OCI-LY1 (cell line): ENCODE measurements around the gene SCAP.

Source experiments
- H2AFZ ChIP-seq: fragments of 200-600 bp; sonication (generic), shearing (Covaris generic); 2 replicates; pipeline ENCODE4 v1.6.0; 2014; ENCODE audit warnings: antibody characterized with exemption, mild to moderate bottlenecking, low read length
- H3F3A ChIP-seq: fragments of 200-600 bp; sonication (generic), shearing (Covaris generic); 2 replicates; pipeline ENCODE4 v1.6.0; 2014; ENCODE audit warnings: mild to moderate bottlenecking, antibody characterized with exemption, low read length, moderate library complexity; ENCODE audit not compliant: insufficient read depth
- H3K27ac ChIP-seq: fragments of 200-600 bp; sonication (generic); 2 replicates; pipeline ENCODE4 v1.5.1; 2014; ENCODE audit warnings: low read length, mixed run types, mild to moderate bottlenecking, low read depth; ENCODE audit not compliant: poor library complexity, severe bottlenecking
- H3K27me3 ChIP-seq: fragments of 200-600 bp; sonication (generic); 2 replicates; pipeline ENCODE4 v1.6.0; 2014; ENCODE audit warnings: antibody characterized with exemption, mild to moderate bottlenecking, low read length, moderate library complexity; ENCODE audit not compliant: insufficient read depth
- H3K36me3 ChIP-seq: fragments of 200-600 bp; sonication (generic); 2 replicates; pipeline ENCODE4 v1.6.1; 2014; ENCODE audit warnings: mild to moderate bottlenecking, antibody characterized with exemption, low read length, moderate library complexity, mixed read lengths; ENCODE audit not compliant: insufficient read depth
- H3K4me1 ChIP-seq: fragments of 200-600 bp; sonication (generic); 2 replicates; pipeline ENCODE4 v1.5.1; 2014; ENCODE audit warnings: mild to moderate bottlenecking, low read length, moderate library complexity; ENCODE audit not compliant: insufficient read depth, severe bottlenecking
- H3K4me2 ChIP-seq: fragments of 200-600 bp; sonication (generic), shearing (Covaris generic); 2 replicates; pipeline ENCODE4 v1.6.1; 2014; ENCODE audit warnings: low read length
- H3K4me3 ChIP-seq: fragments of 200-600 bp; sonication (generic); 2 replicates; pipeline ENCODE4 v1.5.1; 2014; ENCODE audit warnings: low read length, low read depth, mild to moderate bottlenecking, mixed read lengths; ENCODE audit not compliant: poor library complexity, severe bottlenecking
- H3K79me2 ChIP-seq: fragments of 200-600 bp; shearing (Covaris generic); 2 replicates; pipeline ENCODE4 v1.6.1; 2016; ENCODE audit warnings: mixed run types, low read length, mixed read lengths; ENCODE audit not compliant: insufficient read depth
- H3K9ac ChIP-seq: fragments of 200-600 bp; sonication (generic), shearing (Covaris generic); 2 replicates; pipeline ENCODE4 v1.6.1; 2014; ENCODE audit warnings: mild to moderate bottlenecking, low read length, mixed read lengths
- H3K9me2 ChIP-seq: fragments of 200-600 bp; sonication (generic), shearing (Covaris generic); 2 replicates; pipeline ENCODE4 v1.6.1; 2014; ENCODE audit warnings: low read depth, mild to moderate bottlenecking, low read length, mixed read lengths
- H3K9me3 ChIP-seq: fragments of 200-600 bp; shearing (Covaris generic); 2 replicates; pipeline ENCODE4 v1.6.1; 2014; ENCODE audit warnings: low read length, mixed read lengths
- H4K20me1 ChIP-seq: fragments of 200-600 bp; sonication (generic), shearing (Covaris generic); 2 replicates; pipeline ENCODE4 v1.6.0; 2016; ENCODE audit warnings: mild to moderate bottlenecking, low read length; ENCODE audit not compliant: insufficient read depth
- CTCF ChIP-seq: fragments of 200-600 bp; sonication (generic), shearing (Covaris generic); IDR thresholded peaks from 2 replicates; pipeline ENCODE4 v1.5.1; 2017; ENCODE audit warnings: mild to moderate bottlenecking, antibody characterized with exemption, low read length, moderate library complexity, mixed read lengths
- EZH2 ChIP-seq: fragments of 200-600 bp; sonication (generic), shearing (Covaris generic); IDR thresholded peaks from 2 replicates; pipeline ENCODE4 v1.8.0; 2017; ENCODE audit warnings: borderline replicate concordance, mixed run types, mild to moderate bottlenecking, antibody characterized with exemption, low read length, moderate library complexity, mixed read lengths

SCAP gene

GRCh38 chr3:47409284-47409683, 66.5 kb downstream of the SCAP start:
- H3K27ac ChIP-seq: no peak overlapping the region
- H3F3A ChIP-seq: no peaks in the 10 kb centered on the region
- no peaks in the 10 kb centered on the region for H3K79me2 ChIP-seq
- TF ChIP-seq CTCF (no peak), EZH2 (no peak)
- no peak overlapping the region for H3K4me3 ChIP-seq
- no peaks in the 10 kb centered on the region for H3K4me1 ChIP-seq
- H3K9me2 ChIP-seq: no peaks in the 10 kb centered on the region
- H2AFZ ChIP-seq: no peak overlapping the region
- no peaks in the 10 kb centered on the region for H3K27me3 ChIP-seq
- H4K20me1 ChIP-seq: no peaks in the 10 kb centered on the region
- H3K9ac ChIP-seq: no peak overlapping the region
- H3K36me3 ChIP-seq: peaks cover 73% of the 10 kb centered on the region
- H3K9me3 ChIP-seq: no peaks in the 10 kb centered on the region
- no peak overlapping the region for H3K4me2 ChIP-seq

- no peak overlapping the region for H3K27ac ChIP-seq
- no peaks in the 10 kb centered on the region for H3F3A ChIP-seq
- no peaks in the 10 kb centered on the region for H3K9me2 ChIP-seq
- no peak overlapping the region for H3K4me2 ChIP-seq
- H3K9ac ChIP-seq: no peak overlapping the region
- TF ChIP-seq EZH2 (no peak), CTCF (no peak)
- H4K20me1 ChIP-seq: no peaks in the 10 kb centered on the region
- H3K79me2 ChIP-seq: no peaks in the 10 kb centered on the region
- no peak overlapping the region for H2AFZ ChIP-seq
- H3K36me3 ChIP-seq: peaks cover 70% of the 10 kb centered on the region
- no peaks in the 10 kb centered on the region for H3K9me3 ChIP-seq
- H3K4me3 ChIP-seq: no peak overlapping the region
- no peaks in the 10 kb centered on the region for H3K4me1 ChIP-seq
- H3K27me3 ChIP-seq: no peaks in the 10 kb centered on the region
These were observed 66.9 kb downstream of the SCAP start for GRCh38 chr3:47408839-47409229.

- Histone ChIP-seq H2AFZ (no peak overlapping the region), H3F3A (no peaks in the 10 kb centered on the region), H3K4me3 (no peak overlapping the region), H3K27ac (no peak overlapping the region), H3K79me2 (no peaks in the 10 kb centered on the region), H3K9ac (no peak overlapping the region), H3K9me3 (no peaks in the 10 kb centered on the region), H3K4me2 (no peak overlapping the region), H3K36me3 (peaks cover 69% of the 10 kb centered on the region), H4K20me1 (no peaks in the 10 kb centered on the region), H3K9me2 (no peaks in the 10 kb centered on the region), H3K4me1 (no peaks in the 10 kb centered on the region), H3K27me3 (no peaks in the 10 kb centered on the region)
- TF ChIP-seq EZH2 (no peak), CTCF (no peak)
These were observed 67.6 kb downstream of the SCAP start for GRCh38 chr3:47407896-47408838.
